CD14-positive monocyte (primary cell): ENCODE measurements around the gene TSHZ1. TPM values are rescaled to one million over a fixed set of nuclear protein-coding genes. Genes with fewer than 3 reads are reported as not detected.

Experiments used
- DNase-seq, 3 donors: peaks; one replicate each; pipeline ENCODE4 v3.0.0-alpha.2; 2011 to 2022
- H2AFZ ChIP-seq: 2 replicates; pipeline ENCODE4 v1.6.0; 2012; ENCODE audit warnings: mild to moderate bottlenecking, low read depth, low read length, inconsistent platforms; ENCODE audit not compliant: insufficient read depth, poor library complexity, severe bottlenecking
- H3K27ac ChIP-seq, 2 donors: 1 replicate in 1 of 2; 2 replicates in 1 of 2; pipeline ENCODE4 v1.5.1; 2012 to 2013; ENCODE audit warnings: low read length in 2 of 2, control low read depth in 1 of 2, inconsistent platforms in 1 of 2, low read depth in 1 of 2, mild to moderate bottlenecking in 1 of 2
- H3K27me3 ChIP-seq, 2 donors: one replicate each; pipeline versions ENCODE4 v1.6.0 to v1.6.1; 2011 to 2013; ENCODE audit warnings: low read length in 2 of 2; ENCODE audit not compliant: control insufficient read depth in 2 of 2, insufficient read depth in 2 of 2
- H3K36me3 ChIP-seq, 2 donors: replicated peaks in 1 of 2; 1 replicate in 1 of 2; 2 replicates in 1 of 2; pipeline versions ENCODE4 v1.5.1 to v1.6.1; 2012 to 2013; ENCODE audit warnings: low read length in 2 of 2, control low read depth in 1 of 2, inconsistent platforms in 1 of 2, mild to moderate bottlenecking in 1 of 2; ENCODE audit not compliant: insufficient read depth in 2 of 2, control insufficient read depth in 1 of 2
- H3K4me1 ChIP-seq, 2 donors: 1 replicate in 1 of 2; 2 replicates in 1 of 2; pipeline versions ENCODE4 v1.5.1 to v1.6.1; 2012 to 2013; ENCODE audit warnings: low read length in 2 of 2, control low read depth in 1 of 2, inconsistent platforms in 1 of 2, mild to moderate bottlenecking in 1 of 2, moderate library complexity in 1 of 2; ENCODE audit not compliant: insufficient read depth in 2 of 2, control insufficient read depth in 1 of 2
- H3K4me2 ChIP-seq: replicated peaks from 2 replicates; pipeline ENCODE3; 2012; ENCODE audit warnings: low read length, moderate library complexity, mild to moderate bottlenecking; ENCODE audit not compliant: poor library complexity, severe bottlenecking; ENCODE audit errors: extremely low read depth
- H3K4me3 ChIP-seq, 3 experiments: fragments of 200-600 bp in 1 of 3; sonication (generic) in 1 of 3; replicated peaks in 1 of 3; 1 replicate in 2 of 3; 2 replicates in 1 of 3; pipeline ENCODE4 v1.5.1; 2011 to 2013; ENCODE audit warnings: low read length in 3 of 3, mild to moderate bottlenecking in 3 of 3, control low read depth in 2 of 3, low read depth in 2 of 3, inconsistent platforms in 1 of 3, moderate library complexity in 1 of 3
- H3K79me2 ChIP-seq: 2 replicates; pipeline ENCODE4 v1.6.0; 2012; ENCODE audit warnings: mild to moderate bottlenecking, control low read depth, inconsistent platforms, low read length, moderate library complexity; ENCODE audit not compliant: insufficient read depth
- H3K9ac ChIP-seq: 2 replicates; pipeline ENCODE4 v1.6.0; 2017; ENCODE audit warnings: low read length, mild to moderate bottlenecking; ENCODE audit not compliant: insufficient read depth, poor library complexity, severe bottlenecking
- H3K9me3 ChIP-seq, 2 donors: replicated peaks in 1 of 2; 1 replicate in 1 of 2; 2 replicates in 1 of 2; pipeline versions ENCODE4 v1.5.1 to v1.6.1; 2012 to 2013; ENCODE audit warnings: low read length in 2 of 2, control low read depth in 1 of 2; ENCODE audit not compliant: control insufficient read depth in 1 of 2, insufficient read depth in 1 of 2
- H4K20me1 ChIP-seq: 2 replicates; pipeline ENCODE4 v1.6.0; 2012; ENCODE audit warnings: mild to moderate bottlenecking, low read length, control low read depth, moderate library complexity; ENCODE audit not compliant: insufficient read depth
- H3K27ac Mint-ChIP-seq, 7 donors: one replicate each; pipeline ENCODE4 v1.8.0; 2020; ENCODE audit warnings: mild to moderate bottlenecking in 7 of 7, mixed read lengths in 7 of 7, moderate library complexity in 6 of 7, inconsistent platforms in 2 of 7
- H3K27me3 Mint-ChIP-seq, 3 donors: one replicate each; pipeline ENCODE4 v1.8.0; 2021 to 2022; ENCODE audit warnings: low read depth in 3 of 3, mild to moderate bottlenecking in 3 of 3, mixed read lengths in 3 of 3, moderate library complexity in 3 of 3, inconsistent platforms in 1 of 3
- H3K36me3 Mint-ChIP-seq, 2 donors: one replicate each; pipeline ENCODE4 v1.8.0; 2020; ENCODE audit warnings: mixed read lengths in 2 of 2, inconsistent platforms in 1 of 2, mild to moderate bottlenecking in 1 of 2
- H3K4me1 Mint-ChIP-seq: one replicate; pipeline ENCODE4 v1.8.0; 2020; ENCODE audit warnings: mild to moderate bottlenecking, mixed read lengths
- H3K4me3 Mint-ChIP-seq, 2 donors: one replicate each; pipeline ENCODE4 v1.8.0; 2020; ENCODE audit warnings: mild to moderate bottlenecking in 2 of 2, mixed read lengths in 2 of 2, moderate library complexity in 1 of 2
- H3K9me3 Mint-ChIP-seq, 7 donors: one replicate each; pipeline ENCODE4 v1.8.0; 2020 to 2022; ENCODE audit warnings: mixed read lengths in 7 of 7, mild to moderate bottlenecking in 6 of 7, moderate library complexity in 6 of 7, inconsistent platforms in 2 of 7
- WGBS: methylation state at CpG from one replicate; pipeline ENCODE4 v1.1.5; 2013; ENCODE audit warnings: missing lambda C conversion rate; ENCODE audit not compliant: insufficient coverage; 5-methylcytosine and 5-hydroxymethylcytosine counted together
- intact Hi-C, 2 donors: fragments of 100-400 bp; cut with micrococcal nuclease; formaldehyde crosslinking; loops; one replicate each; pipeline versions ENCODE4 v1.15.0 to v1.15.1; 2023
- polyA plus RNA-seq, 3 donors: library from polyadenylated mRNA; depleted of rRNA in 1 of 3; unstranded in 2 of 3; stranded (reverse) in 1 of 3; fragments of 300-500 nt in 2 of 3; fragments of >200 nt in 1 of 3; fragmentation: Illumina TruSeq in 2 of 3; gene quantifications; 1 replicate in 2 of 3; 2 replicates in 1 of 3; pipeline ENCODE4 v1.2.3, GENCODE V29; 2012 to 2021
- TF ChIP-seq, protein P1 (sequence below): fragments of 200-600 bp; IDR thresholded peaks from one replicate; pipeline ENCODE4 v1.8.0; 2022; ENCODE audit warnings: antibody characterized with exemption, mild to moderate bottlenecking

TSHZ1 gene
- polyA plus RNA-seq, 3 donors, result 0.76 to 3.3 (median 1.4) TPM

DNA sequence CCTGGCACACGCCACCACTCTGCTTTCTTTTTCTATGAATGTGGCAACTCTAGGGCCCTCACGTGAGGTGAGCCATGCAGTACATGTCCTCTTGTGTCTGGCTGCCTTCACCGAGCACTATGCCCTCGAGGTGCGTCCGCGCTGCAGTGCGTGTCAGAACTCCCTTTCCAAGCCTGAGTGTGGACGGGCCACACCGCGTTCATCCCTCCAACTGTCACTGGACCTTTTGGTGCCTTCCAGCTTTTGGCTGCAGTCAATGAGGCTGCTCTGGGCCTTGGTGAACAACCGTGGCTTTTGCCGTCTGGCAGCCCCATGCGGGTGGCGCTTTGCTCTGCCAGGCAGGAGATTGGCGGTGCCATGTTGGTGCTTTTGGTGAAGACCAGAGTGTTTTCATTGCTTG, 74.0 kb downstream of the TSHZ1 start:
- Histone ChIP-seq H3K9me3 (peaks cover 19 to 37% of the 10 kb centered on the region in 2 donors), H3K9ac (no peak overlapping the region), H3K27ac (no peak overlapping the region), H3K4me3 (no peak overlapping the region), H3K27me3 (no peaks in the 10 kb centered on the region), H3K4me2 (no peak overlapping the region), H3K36me3 (peaks cover 15 to 32% of the 10 kb centered on the region in 2 donors), H2AFZ (no peak overlapping the region), H3K4me1 (no peaks in the 10 kb centered on the region), H4K20me1 (peaks cover 14% of the 10 kb centered on the region), H3K79me2 (no peaks in the 10 kb centered on the region)
- peaks cover 0 to 2% (median 1%) of the 10 kb centered on the region in 3 donors for H3K27me3 Mint-ChIP-seq
- H3K4me1 Mint-ChIP-seq, result peaks cover 12% of the 10 kb centered on the region
- WGBS, result 98% methylated on average over 16 of the region's 16 CpGs
- H3K9me3 Mint-ChIP-seq, result peaks cover 18 to 37% (median 23%) of the 10 kb centered on the region in 7 donors
- no peak for DNase-seq
- H3K4me3 Mint-ChIP-seq, result no peak overlapping the region
- H3K36me3 Mint-ChIP-seq, result peaks cover 37 to 47% of the 10 kb centered on the region in 2 donors
- TF ChIP-seq, protein P1, sequence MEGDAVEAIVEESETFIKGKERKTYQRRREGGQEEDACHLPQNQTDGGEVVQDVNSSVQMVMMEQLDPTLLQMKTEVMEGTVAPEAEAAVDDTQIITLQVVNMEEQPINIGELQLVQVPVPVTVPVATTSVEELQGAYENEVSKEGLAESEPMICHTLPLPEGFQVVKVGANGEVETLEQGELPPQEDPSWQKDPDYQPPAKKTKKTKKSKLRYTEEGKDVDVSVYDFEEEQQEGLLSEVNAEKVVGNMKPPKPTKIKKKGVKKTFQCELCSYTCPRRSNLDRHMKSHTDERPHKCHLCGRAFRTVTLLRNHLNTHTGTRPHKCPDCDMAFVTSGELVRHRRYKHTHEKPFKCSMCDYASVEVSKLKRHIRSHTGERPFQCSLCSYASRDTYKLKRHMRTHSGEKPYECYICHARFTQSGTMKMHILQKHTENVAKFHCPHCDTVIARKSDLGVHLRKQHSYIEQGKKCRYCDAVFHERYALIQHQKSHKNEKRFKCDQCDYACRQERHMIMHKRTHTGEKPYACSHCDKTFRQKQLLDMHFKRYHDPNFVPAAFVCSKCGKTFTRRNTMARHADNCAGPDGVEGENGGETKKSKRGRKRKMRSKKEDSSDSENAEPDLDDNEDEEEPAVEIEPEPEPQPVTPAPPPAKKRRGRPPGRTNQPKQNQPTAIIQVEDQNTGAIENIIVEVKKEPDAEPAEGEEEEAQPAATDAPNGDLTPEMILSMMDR, result no peak
- no peak overlapping the region for H3K27ac Mint-ChIP-seq
- intact Hi-C loops, result no loop called here

DNA sequence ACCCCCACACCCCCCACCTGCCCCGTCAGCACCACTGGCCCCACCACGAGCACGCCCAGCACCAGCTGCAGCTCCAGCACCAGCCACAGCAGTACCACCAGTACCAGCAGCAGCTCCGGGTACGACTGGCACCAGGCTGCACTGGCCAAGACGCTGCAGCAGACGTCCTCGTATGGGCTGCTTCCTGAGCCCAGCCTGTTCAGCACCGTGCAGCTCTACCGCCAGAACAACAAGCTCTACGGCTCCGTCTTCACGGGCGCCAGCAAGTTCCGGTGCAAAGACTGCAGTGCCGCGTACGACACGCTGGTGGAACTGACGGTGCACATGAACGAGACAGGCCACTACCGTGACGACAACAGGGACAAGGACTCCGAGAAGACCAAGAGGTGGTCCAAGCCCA, 75.3 kb downstream of the TSHZ1 start:
- H3K4me3 Mint-ChIP-seq, result no peak overlapping the region
- no peak for DNase-seq
- Histone ChIP-seq H3K36me3 (peaks cover 15 to 32% of the 10 kb centered on the region in 2 donors), H3K27ac (no peak overlapping the region), H3K27me3 (no peaks in the 10 kb centered on the region), H4K20me1 (peaks cover 8% of the 10 kb centered on the region), H3K9me3 (peaks cover 19 to 37% of the 10 kb centered on the region in 2 donors), H3K79me2 (no peaks in the 10 kb centered on the region), H2AFZ (no peak overlapping the region), H3K4me2 (no peak overlapping the region), H3K4me3 (no peak overlapping the region), H3K4me1 (no peaks in the 10 kb centered on the region), H3K9ac (no peak overlapping the region)
- peaks cover 18 to 36% (median 23%) of the 10 kb centered on the region in 7 donors for H3K9me3 Mint-ChIP-seq
- peaks cover 0 to 2% (median 1%) of the 10 kb centered on the region in 3 donors for H3K27me3 Mint-ChIP-seq
- peaks cover 37 to 47% of the 10 kb centered on the region in 2 donors for H3K36me3 Mint-ChIP-seq
- H3K27ac Mint-ChIP-seq, result no peak overlapping the region
- peaks cover 2% of the 10 kb centered on the region for H3K4me1 Mint-ChIP-seq
- intact Hi-C loops, result no loop called here
- over 99% methylated on average over 21 of the region's 24 CpGs for WGBS
- TF ChIP-seq, protein P1, result no peak
